Tibial nerve (tissue), 4 donors: ENCODE measurements around the gene AIFM1. TPM values are rescaled to one million over a fixed set of nuclear protein-coding genes. Genes with fewer than 3 reads are reported as not detected.

ENCODE experiments used
- DNase-seq, 2 donors: peaks; one replicate each; pipeline ENCODE4 v3.0.0-alpha.2; 2019; ENCODE audit warnings: low spot score in 2 of 2
- H3K27ac ChIP-seq, 4 donors: fragments of 200-600 bp; sonication (generic) in 3 of 4; one replicate each; pipeline ENCODE4 v1.5.1; 2017 to 2019; ENCODE audit warnings: mild to moderate bottlenecking in 1 of 4
- H3K27me3 ChIP-seq, 2 donors: fragments of 200-600 bp; sonication (generic) in 1 of 2; one replicate each; pipeline versions ENCODE4 v1.5.1 to v1.6.0; 2017 to 2019
- H3K36me3 ChIP-seq, 3 donors: fragments of 200-600 bp; sonication (generic); one replicate each; pipeline ENCODE4 v1.5.1; 2018 to 2019
- H3K4me1 ChIP-seq, 4 donors: fragments of 200-600 bp; sonication (generic) in 3 of 4; one replicate each; pipeline ENCODE4 v1.5.1; 2017 to 2019
- H3K4me3 ChIP-seq, 4 donors: fragments of 200-600 bp; sonication (generic) in 3 of 4; one replicate each; pipeline ENCODE4 v1.5.1; 2017 to 2019; ENCODE audit warnings: mild to moderate bottlenecking in 1 of 4, moderate library complexity in 1 of 4
- H3K9me3 ChIP-seq, 4 donors: fragments of 200-600 bp; sonication (generic) in 3 of 4; one replicate each; pipeline ENCODE4 v1.5.1; 2017 to 2019
- EP300 ChIP-seq, 2 donors: sonication (generic); formaldehyde crosslinking; IDR thresholded peaks; one replicate each; pipeline ENCODE4 v1.6.1; 2017; ENCODE audit warnings: antibody characterized with exemption in 2 of 2, mild to moderate bottlenecking in 1 of 2
- POLR2A ChIP-seq, 2 donors: fragments of 450-650 bp; IDR thresholded peaks; one replicate each; pipeline ENCODE4 v1.6.1; 2017; ENCODE audit warnings: antibody characterized with exemption in 2 of 2, mild to moderate bottlenecking in 2 of 2, moderate library complexity in 2 of 2
- WGBS, 2 donors: methylation state at CpG; one replicate each; pipeline ENCODE4 v1.1.5; 2018; 5-methylcytosine and 5-hydroxymethylcytosine counted together
- total RNA-seq, 4 donors: library from RNA; depleted of rRNA; stranded (reverse); fragments of >200 nt; gene quantifications; one replicate each; pipeline ENCODE4 v1.1.0, GENCODE V29; 2016
- TF ChIP-seq, protein P1 (sequence below), 5 experiments: fragments of 200-600 bp in 3 of 5; fragments of 450-650 bp in 2 of 5; sonication (generic) in 3 of 5; IDR thresholded peaks; one replicate each; pipeline ENCODE4 v1.5.1; 2016 to 2019; ENCODE audit warnings: antibody characterized with exemption in 5 of 5, mild to moderate bottlenecking in 3 of 5, moderate library complexity in 2 of 5

Gene AIFM1
- total RNA-seq, 4 donors from 2014 or later: 12.0 to 18.4 (median 16.7) TPM

DNA sequence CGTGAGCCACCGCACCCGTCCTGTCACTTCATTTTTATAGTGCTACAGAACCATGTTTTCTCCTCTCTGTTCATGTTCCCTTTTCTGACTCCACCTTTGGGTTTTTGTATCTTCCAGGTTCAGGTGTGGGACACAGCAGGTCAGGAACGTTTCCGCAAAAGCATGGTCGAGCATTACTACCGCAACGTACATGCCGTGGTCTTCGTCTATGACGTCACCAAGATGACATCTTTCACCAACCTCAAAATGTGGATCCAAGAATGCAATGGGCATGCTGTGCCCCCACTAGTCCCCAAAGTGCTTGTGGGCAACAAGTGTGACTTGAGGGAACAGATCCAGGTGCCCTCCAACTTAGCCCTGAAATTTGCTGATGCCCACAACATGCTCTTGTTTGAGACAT, 18.5 kb upstream of the AIFM1 start:
- TF ChIP-seq POLR2A (IDR thresholded peaks at IDR 0.05): no peak
- no peak for TF ChIP-seq EP300 (IDR thresholded peaks at IDR 0.05)
- TF ChIP-seq, protein P1, sequence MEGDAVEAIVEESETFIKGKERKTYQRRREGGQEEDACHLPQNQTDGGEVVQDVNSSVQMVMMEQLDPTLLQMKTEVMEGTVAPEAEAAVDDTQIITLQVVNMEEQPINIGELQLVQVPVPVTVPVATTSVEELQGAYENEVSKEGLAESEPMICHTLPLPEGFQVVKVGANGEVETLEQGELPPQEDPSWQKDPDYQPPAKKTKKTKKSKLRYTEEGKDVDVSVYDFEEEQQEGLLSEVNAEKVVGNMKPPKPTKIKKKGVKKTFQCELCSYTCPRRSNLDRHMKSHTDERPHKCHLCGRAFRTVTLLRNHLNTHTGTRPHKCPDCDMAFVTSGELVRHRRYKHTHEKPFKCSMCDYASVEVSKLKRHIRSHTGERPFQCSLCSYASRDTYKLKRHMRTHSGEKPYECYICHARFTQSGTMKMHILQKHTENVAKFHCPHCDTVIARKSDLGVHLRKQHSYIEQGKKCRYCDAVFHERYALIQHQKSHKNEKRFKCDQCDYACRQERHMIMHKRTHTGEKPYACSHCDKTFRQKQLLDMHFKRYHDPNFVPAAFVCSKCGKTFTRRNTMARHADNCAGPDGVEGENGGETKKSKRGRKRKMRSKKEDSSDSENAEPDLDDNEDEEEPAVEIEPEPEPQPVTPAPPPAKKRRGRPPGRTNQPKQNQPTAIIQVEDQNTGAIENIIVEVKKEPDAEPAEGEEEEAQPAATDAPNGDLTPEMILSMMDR (IDR thresholded peaks at IDR 0.05): no peak
- no peak for DNase-seq
- Histone ChIP-seq H3K27me3 (no peaks in the 10 kb centered on the region), H3K9me3 (no peaks in the 10 kb centered on the region), H3K27ac (no peak overlapping the region), H3K36me3 (no peaks in the 10 kb centered on the region), H3K4me1 (no peaks in the 10 kb centered on the region), H3K4me3 (no peak overlapping the region)
- WGBS, 2 donors: 89 to 94% methylated on average over 11 of the region's 11 CpGs

DNA sequence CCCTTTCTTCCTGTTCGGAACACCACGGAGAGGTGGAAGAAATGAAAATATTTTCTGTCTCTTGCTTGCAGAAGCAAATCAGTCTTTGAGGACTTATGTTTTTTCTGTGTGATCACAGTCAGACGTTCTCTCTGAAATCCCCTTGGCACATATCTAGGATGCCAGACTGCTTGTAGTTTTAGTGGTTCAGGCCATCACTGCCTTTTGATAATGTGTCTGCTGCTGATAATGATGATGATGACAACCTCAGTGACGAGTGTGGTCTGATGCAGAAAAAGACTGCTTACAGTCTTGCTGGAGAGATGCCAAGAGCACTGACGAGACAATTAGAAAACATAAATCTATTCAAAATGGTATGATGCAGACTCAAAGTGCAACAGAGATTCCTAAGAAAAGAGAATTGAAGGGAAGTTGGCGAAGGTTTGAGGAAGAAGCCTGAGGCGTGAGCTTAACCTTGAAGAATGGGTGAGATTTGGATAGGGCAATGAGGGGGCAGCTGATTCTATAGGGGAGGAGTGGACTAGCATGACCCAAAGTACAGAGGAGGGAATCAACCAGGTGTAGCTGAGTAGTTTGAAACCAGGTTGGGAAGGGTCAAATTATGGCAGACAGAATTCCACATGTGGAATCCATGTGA, 14.1 kb upstream of the AIFM1 start:
- H3K27ac ChIP-seq: no peak overlapping the region
- no peak for DNase-seq
- H3K4me3 ChIP-seq: no peak overlapping the region
- 38 to 63% methylated on average over 7 of the region's 7 CpGs for WGBS, 2 donors
- H3K36me3 ChIP-seq: no peaks in the 10 kb centered on the region
- H3K27me3 ChIP-seq: no peaks in the 10 kb centered on the region
- H3K4me1 ChIP-seq: no peaks in the 10 kb centered on the region
- H3K9me3 ChIP-seq: no peaks in the 10 kb centered on the region
- TF ChIP-seq, protein P1 (IDR thresholded peaks at IDR 0.05): no peak
- no peak for TF ChIP-seq EP300 (IDR thresholded peaks at IDR 0.05)
- TF ChIP-seq POLR2A (IDR thresholded peaks at IDR 0.05): no peak

DNA sequence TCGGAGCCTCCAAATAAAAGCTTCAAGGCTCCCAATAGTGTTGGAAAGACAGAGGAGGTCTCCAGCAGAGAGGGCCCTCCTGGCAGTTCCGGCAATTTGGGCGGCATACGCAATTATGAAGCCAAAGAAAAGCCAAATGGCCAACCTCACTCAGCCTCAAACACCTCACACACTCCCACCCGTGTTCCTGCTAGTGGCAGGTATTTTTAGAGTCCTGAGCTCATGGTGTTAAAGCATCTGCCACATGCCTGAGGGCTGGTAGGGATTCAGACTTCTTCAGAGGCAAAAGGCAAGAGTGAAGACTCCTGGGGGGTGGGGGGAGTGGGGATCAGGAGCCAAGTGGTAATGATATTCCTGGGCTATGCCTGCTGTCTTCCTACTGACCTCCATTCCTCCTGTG, 13.5 kb upstream of the AIFM1 start:
- WGBS, 2 donors: 59 to 75% methylated on average over 5 of the region's 5 CpGs
- no peaks in the 10 kb centered on the region for H3K27me3 ChIP-seq
- H3K27ac ChIP-seq: no peak overlapping the region
- DNase-seq: no peak
- H3K4me3 ChIP-seq: no peak overlapping the region
- H3K36me3 ChIP-seq: no peaks in the 10 kb centered on the region
- TF ChIP-seq, protein P1 (IDR thresholded peaks at IDR 0.05): no peak
- no peak for TF ChIP-seq POLR2A (IDR thresholded peaks at IDR 0.05)
- TF ChIP-seq EP300 (IDR thresholded peaks at IDR 0.05): no peak
- peaks cover 0 to 3% (median 1%) of the 10 kb centered on the region in 4 donors for H3K4me1 ChIP-seq
- H3K9me3 ChIP-seq: no peaks in the 10 kb centered on the region

DNA sequence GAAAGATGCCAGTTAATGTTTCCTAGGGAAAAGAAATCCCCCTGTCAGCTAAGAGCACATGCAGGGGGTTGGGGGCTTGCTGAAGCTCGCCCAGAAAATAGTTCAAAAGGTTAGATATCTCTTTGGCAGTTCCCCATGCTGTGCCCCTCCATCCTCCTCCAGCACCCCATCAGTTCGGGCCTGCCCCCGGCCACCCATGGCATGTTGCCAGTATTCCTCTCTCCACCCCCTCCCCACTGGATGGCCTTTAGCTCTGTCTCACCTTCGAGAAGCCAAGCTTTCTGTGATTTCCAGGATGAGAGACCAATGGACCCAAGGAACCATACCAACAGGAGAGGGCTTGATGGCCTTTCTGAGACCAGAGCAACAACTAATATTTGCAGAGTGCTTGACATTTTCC, 11.3 kb upstream of the AIFM1 start:
- H3K27me3 ChIP-seq: peaks cover 0 to 5% of the 10 kb centered on the region in 2 donors
- TF ChIP-seq POLR2A (IDR thresholded peaks at IDR 0.05): no peak
- TF ChIP-seq EP300 (IDR thresholded peaks at IDR 0.05): no peak
- TF ChIP-seq, protein P1 (IDR thresholded peaks at IDR 0.05): no peak
- peaks cover 0 to 9% (median 2%) of the 10 kb centered on the region in 4 donors for H3K4me1 ChIP-seq
- no peak overlapping the region for H3K4me3 ChIP-seq
- no peak overlapping the region for H3K27ac ChIP-seq
- no peak for DNase-seq
- WGBS, 2 donors: 49 to 53% methylated on average over 2 to 4 of the region's 4 CpGs
- no peaks in the 10 kb centered on the region for H3K9me3 ChIP-seq
- no peaks in the 10 kb centered on the region for H3K36me3 ChIP-seq

DNA sequence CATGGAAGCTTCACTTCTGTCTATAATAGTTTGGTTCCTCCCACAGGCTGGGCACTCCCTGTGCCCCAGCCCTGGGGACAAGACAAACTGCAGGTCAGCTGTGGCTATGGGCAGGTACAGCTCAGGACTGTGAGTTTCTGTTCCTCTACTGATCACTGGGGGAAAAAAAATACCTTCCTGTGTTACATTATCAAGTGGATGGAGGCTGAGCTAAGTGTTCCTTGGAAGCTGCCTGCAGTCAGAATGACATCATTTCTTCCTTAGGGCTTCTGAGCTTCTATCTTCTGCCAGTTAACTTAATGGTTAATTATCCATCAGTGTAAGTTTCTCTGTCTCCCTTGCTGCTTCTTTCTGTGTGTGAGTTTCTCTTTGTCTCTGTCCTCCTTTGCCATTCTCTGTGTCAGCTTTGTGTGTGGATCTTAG, 10.7 kb upstream of the AIFM1 start:
- no peak overlapping the region for H3K4me3 ChIP-seq
- H3K27me3 ChIP-seq: peaks cover 0 to 5% of the 10 kb centered on the region in 2 donors
- no peaks in the 10 kb centered on the region for H3K9me3 ChIP-seq
- H3K4me1 ChIP-seq: peaks cover 0 to 15% (median 2%) of the 10 kb centered on the region in 4 donors
- TF ChIP-seq, protein P1 (IDR thresholded peaks at IDR 0.05): no peak
- TF ChIP-seq POLR2A (IDR thresholded peaks at IDR 0.05): no peak
- no peak for TF ChIP-seq EP300 (IDR thresholded peaks at IDR 0.05)
- H3K27ac ChIP-seq: no peak overlapping the region
- no peak for DNase-seq
- no peaks in the 10 kb centered on the region for H3K36me3 ChIP-seq
